H9 (cell line): ENCODE data around the gene TM9SF3. TPM values are rescaled to one million over a fixed set of nuclear protein-coding genes. Genes with fewer than 3 reads are reported as not detected.

Source experiments
- DNase-seq: peaks from one replicate; pipeline ENCODE4 v3.0.0-alpha.2; 2017
- H2AFZ ChIP-seq: one replicate; pipeline ENCODE4 v1.6.1; 2013; ENCODE audit warnings: mild to moderate bottlenecking, low read length, control low read depth, moderate library complexity
- H2AK5ac ChIP-seq: 2 replicates; pipeline ENCODE4 v1.6.1; 2013; ENCODE audit warnings: low read length, control low read depth, mixed read lengths; ENCODE audit not compliant: insufficient read length
- H2BK120ac ChIP-seq: one replicate; pipeline ENCODE4 v1.6.1; 2013; ENCODE audit warnings: low read depth, mild to moderate bottlenecking, low read length, control low read depth, inconsistent platforms; ENCODE audit not compliant: poor library complexity, severe bottlenecking
- H2BK12ac ChIP-seq: 2 replicates; pipeline ENCODE4 v1.6.1; 2013; ENCODE audit warnings: low read length, control low read depth, mixed read lengths, low read depth; ENCODE audit not compliant: insufficient read length
- H2BK15ac ChIP-seq: 2 replicates; pipeline ENCODE4 v1.6.1; 2013; ENCODE audit warnings: low read depth, low read length, control low read depth
- H2BK20ac ChIP-seq: one replicate; pipeline ENCODE4 v1.6.1; 2013; ENCODE audit warnings: low read depth, mild to moderate bottlenecking, low read length, control low read depth, inconsistent platforms; ENCODE audit not compliant: poor library complexity, severe bottlenecking
- H2BK5ac ChIP-seq: 2 replicates; pipeline ENCODE4 v1.6.1; 2013; ENCODE audit warnings: low read length, control low read depth, mixed read lengths; ENCODE audit not compliant: insufficient read length
- H3K14ac ChIP-seq: 2 replicates; pipeline ENCODE4 v1.6.1; 2013; ENCODE audit warnings: low read length, control low read depth; ENCODE audit not compliant: insufficient read depth
- H3K18ac ChIP-seq: 2 replicates; pipeline ENCODE4 v1.6.1; 2013; ENCODE audit warnings: low read depth, mild to moderate bottlenecking, mixed read lengths, low read length, control low read depth; ENCODE audit not compliant: insufficient read length
- H3K23ac ChIP-seq: 2 replicates; pipeline ENCODE4 v1.6.1; 2013; ENCODE audit warnings: low read length, control low read depth, mixed read lengths, low read depth; ENCODE audit not compliant: insufficient read length
- H3K23me2 ChIP-seq: 2 replicates; pipeline ENCODE4 v1.6.1; 2013; ENCODE audit warnings: low read depth, mild to moderate bottlenecking, mixed read lengths, low read length, control low read depth; ENCODE audit not compliant: insufficient read length, poor library complexity, severe bottlenecking
- H3K27ac ChIP-seq: 2 replicates; pipeline ENCODE4 v1.5.1; 2013; ENCODE audit warnings: low read length, control low read depth, mixed read lengths, low read depth; ENCODE audit not compliant: insufficient read length
- H3K27me3 ChIP-seq: 2 replicates; pipeline ENCODE4 v1.6.1; 2013; ENCODE audit warnings: low read length, control low read depth, inconsistent platforms; ENCODE audit not compliant: insufficient read depth
- H3K4ac ChIP-seq: 2 replicates; pipeline ENCODE4 v1.6.1; 2013; ENCODE audit warnings: low read depth, mild to moderate bottlenecking, control low read depth, inconsistent platforms, low read length, moderate library complexity
- H3K4me1 ChIP-seq: 2 replicates; pipeline ENCODE4 v1.6.1; 2013; ENCODE audit warnings: low read length, control low read depth, inconsistent platforms; ENCODE audit not compliant: insufficient read depth
- H3K4me2 ChIP-seq: 2 replicates; pipeline ENCODE4 v1.6.1; 2013; ENCODE audit warnings: low read length, control low read depth, mixed read lengths; ENCODE audit not compliant: insufficient read length, insufficient read depth
- H3K56ac ChIP-seq: 2 replicates; pipeline ENCODE4 v1.6.1; 2013; ENCODE audit warnings: low read depth, mild to moderate bottlenecking, mixed read lengths, low read length, control low read depth; ENCODE audit not compliant: insufficient read length
- H3K79me1 ChIP-seq: 2 replicates; pipeline ENCODE4 v1.6.1; 2013; ENCODE audit warnings: low read depth, mild to moderate bottlenecking, moderate library complexity, low read length, control low read depth, inconsistent platforms; ENCODE audit not compliant: insufficient read depth, poor library complexity, severe bottlenecking
- H3K79me2 ChIP-seq: 2 replicates; pipeline ENCODE4 v1.6.1; 2013; ENCODE audit warnings: low read length, control low read depth, inconsistent platforms; ENCODE audit not compliant: insufficient read depth
- H3K9ac ChIP-seq: 2 replicates; pipeline ENCODE4 v1.6.1; 2013; ENCODE audit warnings: low read length, control low read depth, mixed read lengths; ENCODE audit not compliant: insufficient read length; ENCODE audit errors: extremely low read depth
- H3K9me3 ChIP-seq: one replicate; pipeline ENCODE4 v1.6.1; 2013; ENCODE audit warnings: low read depth, low read length, inconsistent platforms; ENCODE audit not compliant: control insufficient read depth
- H3T11ph ChIP-seq: one replicate; pipeline ENCODE4 v1.6.1; 2013; ENCODE audit warnings: mild to moderate bottlenecking, low read length, control low read depth, inconsistent platforms
- H4K20me1 ChIP-seq: one replicate; pipeline ENCODE4 v1.6.1; 2013; ENCODE audit not compliant: control insufficient read depth, insufficient read length, insufficient read depth
- H4K5ac ChIP-seq: 2 replicates; pipeline ENCODE4 v1.6.1; 2013; ENCODE audit warnings: low read depth, mild to moderate bottlenecking, mixed read lengths, low read length, control low read depth; ENCODE audit not compliant: insufficient read length
- H4K8ac ChIP-seq: replicated peaks from 2 replicates; pipeline ENCODE4 v1.6.1; 2013; ENCODE audit warnings: low read length, control low read depth, mixed read lengths, low read depth; ENCODE audit not compliant: insufficient read length
- H4K91ac ChIP-seq: 2 replicates; pipeline ENCODE4 v1.6.1; 2013; ENCODE audit warnings: low read depth, mild to moderate bottlenecking, moderate library complexity, mixed read lengths, low read length, control low read depth; ENCODE audit not compliant: insufficient read length
- H3K27ac Mint-ChIP-seq, 3 experiments: 2 replicates in 2 of 3; 3 replicates in 1 of 3; pipeline ENCODE4 v1.8.0; 2020 to 2021; ENCODE audit warnings: mixed read lengths in 3 of 3, mild to moderate bottlenecking in 1 of 3, moderate library complexity in 1 of 3
- H3K27me3 Mint-ChIP-seq: 2 replicates; pipeline ENCODE4 v1.8.0; 2021; ENCODE audit warnings: low read depth, mild to moderate bottlenecking, moderate library complexity, mixed read lengths
- H3K36me3 Mint-ChIP-seq, 3 experiments: 2 replicates in 2 of 3; 3 replicates in 1 of 3; pipeline ENCODE4 v1.8.0; 2020 to 2021; ENCODE audit warnings: low read depth in 3 of 3, mixed read lengths in 3 of 3; ENCODE audit not compliant: insufficient read depth in 1 of 3
- H3K4me1 Mint-ChIP-seq, 2 experiments: 2 replicates each; pipeline ENCODE4 v1.8.0; 2020; ENCODE audit warnings: mixed read lengths in 2 of 2
- H3K4me3 Mint-ChIP-seq, 2 experiments: 2 replicates in 1 of 2; 3 replicates in 1 of 2; pipeline ENCODE4 v1.8.0; 2020 to 2021; ENCODE audit warnings: mild to moderate bottlenecking in 2 of 2, mixed read lengths in 2 of 2, moderate library complexity in 1 of 2
- H3K9me3 Mint-ChIP-seq, 2 experiments: 2 replicates in 1 of 2; 3 replicates in 1 of 2; pipeline ENCODE4 v1.8.0; 2020; ENCODE audit warnings: mild to moderate bottlenecking in 2 of 2, mixed read lengths in 2 of 2, moderate library complexity in 1 of 2
- CTCF ChIP-seq: fragments of 200-600 bp; sonication (generic); conservative IDR thresholded peaks from 3 replicates; pipeline ENCODE4 v1.8.0; 2021; ENCODE audit warnings: antibody characterized with exemption, mild to moderate bottlenecking
- WGBS: extraction: QIAGEN DNeasy Blood & Tissue Kit; methylation state at CpG from one replicate; pipeline ENCODE4 v1.1.7; 2013; ENCODE audit warnings: missing lambda C conversion rate, low lambda C conversion rate, mixed read lengths; ENCODE audit not compliant: insufficient read length; ENCODE audit errors: extremely low coverage; 5-methylcytosine and 5-hydroxymethylcytosine counted together
- total RNA-seq: library from RNA; stranded (reverse); gene quantifications from 2 replicates; pipeline ENCODE4 v1.2.1, GENCODE V29; 2021

Gene TM9SF3
- total RNA-seq, 1 experiment from 2014 or later: 120 TPM

DNA sequence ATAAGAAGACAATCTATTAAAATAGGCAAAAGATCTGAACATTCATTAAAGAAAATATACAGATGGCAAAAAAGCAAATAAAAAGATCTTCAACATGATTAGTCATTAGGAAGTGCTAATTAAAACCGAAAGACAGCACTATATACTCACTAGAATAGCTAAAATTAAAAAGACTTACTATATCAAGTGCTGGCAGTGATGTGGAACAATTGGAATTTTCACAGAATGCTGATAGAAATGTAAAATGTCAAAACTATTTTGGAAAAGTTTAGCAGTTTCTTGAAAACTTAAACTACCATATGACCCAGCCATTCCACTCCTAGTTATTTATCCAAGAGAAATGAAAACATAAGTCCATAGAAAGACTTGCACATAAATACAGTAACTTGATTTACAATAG is 48.1 kb downstream of the TM9SF3 start:
- Histone ChIP-seq H3K9ac (no peak overlapping the region), H3K79me2 (no peaks in the 10 kb centered on the region; the same call in 1 of the 2 replicates), H3K9me3 (no peaks in the 10 kb centered on the region), H2BK20ac (no peak overlapping the region), H3K14ac (no peak overlapping the region), H2AK5ac (no peak overlapping the region), H3K79me1 (peaks cover 2% of the 10 kb centered on the region), H2BK15ac (no peak overlapping the region), H2AFZ (no peak overlapping the region), H3K18ac (no peak overlapping the region), H3K4me1 (no peaks in the 10 kb centered on the region), H2BK12ac (no peak overlapping the region), H4K20me1 (no peaks in the 10 kb centered on the region), H3K4me2 (no peak overlapping the region), H3K27ac (no peak overlapping the region), H3K27me3 (no peaks in the 10 kb centered on the region), H4K5ac (no peak overlapping the region), H2BK5ac (no peak overlapping the region), H3K4ac (no peak overlapping the region), H3K23ac (no peak overlapping the region), H3T11ph (no peak overlapping the region), H3K56ac (no peak overlapping the region), H4K91ac (no peak overlapping the region), H2BK120ac (no peak overlapping the region), H4K8ac (no peak overlapping the region), H3K23me2 (no peaks in the 10 kb centered on the region)
- no peak for DNase-seq
- no peak for TF ChIP-seq CTCF
- Mint-ChIP-seq H3K4me3 (no peak overlapping the region), H3K9me3 (no peaks in the 10 kb centered on the region), H3K27me3 (no peaks in the 10 kb centered on the region), H3K4me1 (no peaks in the 10 kb centered on the region), H3K36me3 (peaks cover 14 to 42% (median 25%) of the 10 kb centered on the region in 3 experiments; a peak in 6 of 7 replicates), H3K27ac (no peak overlapping the region)
- WGBS: no CpG with 5 or more reads among the region's 1 CpG
